Thyroid gland (tissue), 4 donors: ENCODE data around the gene CX3CL1. TPM values are rescaled to one million over a fixed set of nuclear protein-coding genes. Genes with fewer than 3 reads are reported as not detected.

Experiments used
- DNase-seq, 2 donors: peaks; one replicate each; pipeline ENCODE4 v3.0.0-alpha.2; 2019
- H3K27ac ChIP-seq, 3 donors: fragments of 200-600 bp; sonication (generic); 1 replicate in 2 of 3; 2 replicates in 1 of 3; pipeline ENCODE4 v1.5.1; 2016 to 2019; ENCODE audit warnings: mild to moderate bottlenecking in 1 of 3, moderate library complexity in 1 of 3
- H3K27me3 ChIP-seq: fragments of 200-600 bp; sonication (generic); one replicate; pipeline ENCODE4 v1.5.1; 2019
- H3K36me3 ChIP-seq, 2 donors: fragments of 200-600 bp; sonication (generic); one replicate each; pipeline ENCODE4 v1.5.1; 2016 to 2019
- H3K4me1 ChIP-seq, 2 donors: fragments of 200-600 bp; sonication (generic); one replicate each; pipeline ENCODE4 v1.5.1; 2017 to 2019
- H3K4me3 ChIP-seq, 3 donors: fragments of 200-600 bp; sonication (generic); replicated peaks in 1 of 3; 1 replicate in 2 of 3; 2 replicates in 1 of 3; pipeline ENCODE4 v1.5.1; 2016; ENCODE audit warnings: mild to moderate bottlenecking in 1 of 3
- H3K9me3 ChIP-seq: fragments of 200-600 bp; sonication (generic); one replicate; pipeline ENCODE4 v1.5.1; 2017
- POLR2A ChIP-seq, 2 donors: fragments of 450-650 bp; IDR thresholded peaks; one replicate each; pipeline ENCODE4 v1.6.1; 2017; ENCODE audit warnings: antibody characterized with exemption in 2 of 2, mild to moderate bottlenecking in 2 of 2, moderate library complexity in 1 of 2
- WGBS, 2 donors: methylation state at CpG; one replicate each; pipeline ENCODE4 v1.1.5; 2017; 5-methylcytosine and 5-hydroxymethylcytosine counted together
- intact Hi-C: fragments of 100-400 bp; cut with DNase I; formaldehyde crosslinking; loops from one replicate; pipeline ENCODE4 v1.15.1; 2023
- total RNA-seq, 4 donors: library from RNA; depleted of rRNA; stranded (reverse); fragments of >200 nt; gene quantifications; one replicate each; pipeline ENCODE4 v1.2.3, GENCODE V29; 2016
- TF ChIP-seq, protein P1 (sequence below), 6 experiments: fragments of 200-600 bp in 3 of 6; fragments of 450-650 bp in 3 of 6; sonication (generic) in 3 of 6; IDR thresholded peaks; one replicate each; pipeline ENCODE4 v1.5.1; 2016 to 2019; ENCODE audit warnings: antibody characterized with exemption in 6 of 6, mild to moderate bottlenecking in 2 of 6, inconsistent platforms in 1 of 6, moderate library complexity in 1 of 6

The CX3CL1 gene
- total RNA-seq: 10 to 100 TPM in 3 of 4 donors, 1 to 10 TPM in 1; 3.3 to 12.6 (median 10.9) TPM

DNA sequence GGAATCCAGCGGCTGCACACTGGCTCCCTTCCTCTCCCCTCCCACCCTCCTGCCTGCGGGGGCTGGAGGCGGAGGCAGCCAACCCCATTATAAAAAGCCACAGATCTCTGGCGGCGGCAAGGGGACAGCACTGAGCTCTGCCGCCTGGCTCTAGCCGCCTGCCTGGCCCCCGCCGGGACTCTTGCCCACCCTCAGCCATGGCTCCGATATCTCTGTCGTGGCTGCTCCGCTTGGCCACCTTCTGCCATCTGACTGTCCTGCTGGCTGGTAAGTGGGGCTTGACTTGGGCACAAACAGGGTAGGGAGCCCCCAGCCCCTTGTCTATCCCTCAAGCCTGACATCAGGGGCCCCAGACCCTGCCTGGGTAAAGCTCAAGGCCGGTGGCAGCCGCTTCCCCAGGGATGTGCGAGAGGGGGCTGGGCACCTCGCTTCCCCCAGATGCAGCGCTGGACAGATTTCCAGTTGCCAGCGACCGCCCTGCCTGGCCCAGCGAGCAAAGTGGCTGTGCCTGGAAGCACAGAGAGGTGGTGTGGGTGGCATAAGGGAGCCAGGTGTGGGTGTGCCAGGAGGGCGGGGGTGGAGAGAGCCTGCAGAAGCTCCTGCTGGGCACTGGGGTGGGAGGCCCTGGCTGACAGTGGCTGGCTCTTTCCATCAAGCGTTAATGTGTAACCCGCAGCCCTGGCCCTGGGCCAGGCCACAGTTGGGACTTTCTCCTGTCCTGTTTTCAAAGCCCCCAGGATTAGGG is at the start of gene CX3CL1:
TSS of gene CX3CL1 (plus strand) at position 119 of the 745 bp plus-strand sequence. CDS start at position 198, 79 bp downstream.
- peak; percentile 43 to 58 for DNase-seq
- H3K36me3 ChIP-seq: no peaks in the 10 kb centered on the region
- H3K4me3 ChIP-seq: peak within 1 kb of the TSS in 1 of 3 donors; percentile 44
- 23 to 36% methylated on average over 12 to 14 of the region's 23 CpGs for WGBS, 2 donors
- peaks cover 5 to 40% of the 10 kb centered on the region in 2 donors for H3K4me1 ChIP-seq
- intact Hi-C loops: no loop called here
- H3K27ac ChIP-seq: peak within 1 kb of the TSS; percentile 74 to 91 (median 78)
- H3K9me3 ChIP-seq: no peaks in the 10 kb centered on the region
- TF ChIP-seq, protein P1, sequence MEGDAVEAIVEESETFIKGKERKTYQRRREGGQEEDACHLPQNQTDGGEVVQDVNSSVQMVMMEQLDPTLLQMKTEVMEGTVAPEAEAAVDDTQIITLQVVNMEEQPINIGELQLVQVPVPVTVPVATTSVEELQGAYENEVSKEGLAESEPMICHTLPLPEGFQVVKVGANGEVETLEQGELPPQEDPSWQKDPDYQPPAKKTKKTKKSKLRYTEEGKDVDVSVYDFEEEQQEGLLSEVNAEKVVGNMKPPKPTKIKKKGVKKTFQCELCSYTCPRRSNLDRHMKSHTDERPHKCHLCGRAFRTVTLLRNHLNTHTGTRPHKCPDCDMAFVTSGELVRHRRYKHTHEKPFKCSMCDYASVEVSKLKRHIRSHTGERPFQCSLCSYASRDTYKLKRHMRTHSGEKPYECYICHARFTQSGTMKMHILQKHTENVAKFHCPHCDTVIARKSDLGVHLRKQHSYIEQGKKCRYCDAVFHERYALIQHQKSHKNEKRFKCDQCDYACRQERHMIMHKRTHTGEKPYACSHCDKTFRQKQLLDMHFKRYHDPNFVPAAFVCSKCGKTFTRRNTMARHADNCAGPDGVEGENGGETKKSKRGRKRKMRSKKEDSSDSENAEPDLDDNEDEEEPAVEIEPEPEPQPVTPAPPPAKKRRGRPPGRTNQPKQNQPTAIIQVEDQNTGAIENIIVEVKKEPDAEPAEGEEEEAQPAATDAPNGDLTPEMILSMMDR (IDR thresholded peaks at IDR 0.05): peak in 2 of 6 experiments; percentile 9 to 21
- TF ChIP-seq POLR2A (IDR thresholded peaks at IDR 0.05): peak; percentile 50 to 55
- H3K27me3 ChIP-seq: no peaks in the 10 kb centered on the region

DNA sequence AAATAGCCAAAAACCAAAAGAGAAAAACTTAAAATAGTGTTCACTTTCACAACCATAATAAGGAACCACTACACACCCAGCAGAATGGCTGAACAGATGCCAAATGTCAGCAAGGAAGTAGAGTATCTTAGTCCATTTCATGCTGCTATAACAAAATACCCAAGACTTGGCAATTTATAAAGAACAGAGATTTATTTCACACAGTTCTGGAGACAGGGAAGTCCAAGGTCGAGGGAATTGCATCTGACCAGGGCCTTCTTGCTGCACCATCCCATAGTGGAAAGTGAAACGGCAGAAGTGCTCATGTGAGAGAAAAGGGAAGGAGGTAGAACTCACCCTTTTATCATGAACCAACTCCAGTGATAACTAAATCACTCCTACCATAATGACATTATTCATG is 47.5 kb upstream of the CX3CL1 start:
- no peak overlapping the region for H3K27ac ChIP-seq
- H3K27me3 ChIP-seq: no peaks in the 10 kb centered on the region
- intact Hi-C loops: no loop called here
- no peaks in the 10 kb centered on the region for H3K9me3 ChIP-seq
- H3K4me1 ChIP-seq: no peaks in the 10 kb centered on the region
- 71 to 83% methylated on average over 2 of the region's 2 CpGs for WGBS, 2 donors
- no peak for DNase-seq
- H3K36me3 ChIP-seq: no peaks in the 10 kb centered on the region
- TF ChIP-seq, protein P1 (IDR thresholded peaks at IDR 0.05): no peak
- TF ChIP-seq POLR2A (IDR thresholded peaks at IDR 0.05): no peak
- H3K4me3 ChIP-seq: no peak overlapping the region

DNA sequence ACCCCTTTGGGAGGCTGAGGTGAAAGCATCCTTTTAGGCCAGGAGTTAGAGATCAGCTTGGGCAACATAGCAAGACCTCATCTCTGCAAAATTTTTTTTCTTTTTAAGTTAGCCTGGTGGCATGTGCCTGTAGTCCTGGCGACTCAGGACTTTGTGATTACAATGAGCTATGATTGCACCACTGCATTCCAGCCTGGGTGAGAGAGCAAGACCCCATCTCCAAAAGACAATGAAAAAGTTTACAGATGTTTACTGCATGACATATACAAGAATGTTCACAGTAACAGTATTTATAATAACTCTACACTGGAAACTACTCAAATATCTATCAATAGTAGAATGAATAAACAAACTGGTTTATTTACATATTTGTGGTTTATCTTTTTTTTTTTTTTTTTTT is 46.8 kb upstream of the CX3CL1 start:
- no peaks in the 10 kb centered on the region for H3K9me3 ChIP-seq
- no peak for DNase-seq
- intact Hi-C loops: no loop called here
- no peaks in the 10 kb centered on the region for H3K4me1 ChIP-seq
- H3K27ac ChIP-seq: no peak overlapping the region
- TF ChIP-seq POLR2A (IDR thresholded peaks at IDR 0.05): no peak
- TF ChIP-seq, protein P1 (IDR thresholded peaks at IDR 0.05): no peak
- H3K36me3 ChIP-seq: no peaks in the 10 kb centered on the region
- 67 to 83% methylated on average over 1 of the region's 1 CpG for WGBS, 2 donors
- H3K4me3 ChIP-seq: no peak overlapping the region
- no peaks in the 10 kb centered on the region for H3K27me3 ChIP-seq

DNA sequence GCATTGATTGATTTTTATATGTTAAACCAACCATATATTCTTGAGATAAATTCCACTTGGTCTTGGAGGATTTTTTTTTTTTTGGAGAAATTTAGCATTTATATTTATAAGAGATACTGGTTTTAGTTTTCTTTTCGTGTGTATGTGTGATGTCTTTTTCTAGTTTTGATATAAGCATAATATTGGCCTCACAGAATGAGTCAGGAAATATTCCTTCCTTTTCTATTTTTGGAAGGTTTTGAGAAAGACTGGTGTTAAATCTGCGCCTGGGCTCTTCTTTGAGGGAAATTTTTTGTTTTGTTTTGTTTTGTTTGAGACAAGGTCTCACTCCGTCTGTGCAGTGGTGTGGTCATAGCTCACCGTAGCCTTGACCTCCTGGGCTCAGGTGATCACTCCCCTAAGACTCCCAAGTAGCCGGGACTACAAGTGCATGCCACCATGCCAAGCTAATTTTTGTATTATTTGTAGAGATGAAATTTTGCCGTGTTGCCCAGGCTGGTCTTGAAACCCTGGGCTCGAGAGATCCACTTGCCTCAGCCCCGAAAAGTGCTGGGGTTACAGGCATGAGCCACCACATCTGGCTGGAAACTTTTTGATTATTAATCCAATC is 42.5 kb upstream of the CX3CL1 start:
- Histone ChIP-seq H3K9me3 (no peaks in the 10 kb centered on the region), H3K36me3 (no peaks in the 10 kb centered on the region), H3K27me3 (no peaks in the 10 kb centered on the region), H3K4me1 (no peaks in the 10 kb centered on the region), H3K4me3 (no peak overlapping the region), H3K27ac (no peak overlapping the region)
- intact Hi-C loops: no loop called here
- no peak for DNase-seq
- no peak for TF ChIP-seq POLR2A (IDR thresholded peaks at IDR 0.05)
- TF ChIP-seq, protein P1 (IDR thresholded peaks at IDR 0.05): no peak
- 76 to 83% methylated on average over 8 of the region's 8 CpGs for WGBS, 2 donors

DNA sequence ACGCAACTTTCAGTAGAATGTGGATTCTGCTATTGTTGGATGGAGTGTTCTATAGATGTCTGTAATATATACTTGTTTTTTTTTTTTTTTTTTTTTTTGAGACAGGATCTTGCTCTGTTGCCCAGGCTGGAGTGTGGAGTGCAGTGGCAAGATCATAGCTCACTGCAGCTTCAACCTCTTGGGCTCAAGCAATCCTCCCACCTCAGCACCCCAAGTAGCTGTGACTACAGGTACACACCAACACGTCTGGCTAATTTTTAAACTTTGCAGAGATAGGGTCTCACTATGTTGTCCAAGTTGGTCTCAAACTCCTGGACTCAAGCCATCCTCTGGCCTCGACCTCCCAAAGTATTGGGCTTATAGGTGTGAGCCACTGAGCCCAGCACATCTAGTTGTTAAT is 40.9 kb upstream of the CX3CL1 start:
- Histone ChIP-seq H3K27me3 (no peaks in the 10 kb centered on the region), H3K27ac (no peak overlapping the region), H3K4me1 (no peaks in the 10 kb centered on the region), H3K36me3 (no peaks in the 10 kb centered on the region), H3K9me3 (no peaks in the 10 kb centered on the region), H3K4me3 (no peak overlapping the region)
- no peak for TF ChIP-seq POLR2A (IDR thresholded peaks at IDR 0.05)
- TF ChIP-seq, protein P1 (IDR thresholded peaks at IDR 0.05): no peak
- WGBS, 2 donors: 85% methylated on average over 3 of the region's 3 CpGs
- no peak for DNase-seq
- intact Hi-C loops: no loop called here
